ENCODE results near the gene TRAP1. TPM values are rescaled to one million over a fixed set of nuclear protein-coding genes. Genes with fewer than 3 reads are reported as not detected.

Gene TRAP1
- total RNA-seq, 1 experiment from 2014 or later: 382 TPM

DNA sequence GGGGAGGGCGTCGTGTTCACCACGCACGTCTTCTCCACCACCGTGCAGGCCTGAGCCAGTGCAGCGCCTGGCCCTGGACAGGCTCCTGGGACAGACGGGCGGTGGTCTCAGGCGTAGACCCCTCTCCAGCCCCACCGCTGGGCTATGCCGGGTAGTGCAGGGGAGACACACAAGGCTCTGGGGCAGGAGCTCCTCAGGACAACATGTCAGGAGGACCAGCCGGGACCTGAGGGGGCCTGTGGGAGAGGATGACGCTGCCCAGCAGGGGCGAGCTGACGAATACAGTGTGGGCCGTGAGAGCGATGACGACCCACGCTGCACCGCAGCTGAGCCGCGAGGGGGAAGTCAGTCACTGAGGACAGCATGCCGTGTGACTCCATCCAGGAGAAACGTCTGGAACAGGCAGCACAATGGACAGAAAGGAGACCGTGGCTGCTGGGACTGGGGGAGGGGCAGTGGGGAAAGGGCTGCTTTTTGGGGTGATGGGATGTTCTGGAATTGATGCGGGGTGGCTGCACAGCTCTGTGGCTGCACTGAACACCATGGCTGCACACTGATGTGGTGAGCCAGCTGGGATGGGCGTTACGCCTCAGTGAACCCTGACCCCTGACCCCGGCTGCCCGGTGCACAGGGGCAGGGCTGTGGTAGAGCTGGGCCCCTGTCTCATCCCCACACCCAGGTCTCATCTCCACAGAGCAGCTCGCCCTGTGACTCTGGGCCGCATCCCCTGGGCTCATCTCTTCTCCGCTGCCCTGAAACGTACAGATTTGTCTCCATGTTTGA, 42.6 kb downstream of the TRAP1 start:
- Histone ChIP-seq H3K27ac (ENCODE audit: low read length) (no peak overlapping the region), H3K9me2 (replicated peaks; ENCODE audit: low read length) (no peaks in the 10 kb centered on the region), H3K9ac (ENCODE audit: low read length) (no peak overlapping the region), H3F3A (ENCODE audit: low read length, unreplicated experiment) (no peaks in the 10 kb centered on the region), H3K4me3 (ENCODE audit: low read length) (no peak overlapping the region), H3K36me3 (ENCODE audit: low read depth, low read length) (no peaks in the 10 kb centered on the region; the same call in 1 of the 2 replicates), H3K4me2 (ENCODE audit: low read length) (no peak overlapping the region), H3K79me2 (ENCODE audit: low read length) (no peaks in the 10 kb centered on the region), H3K4me1 (ENCODE audit: insufficient read depth, low read length) (no peaks in the 10 kb centered on the region), H3K9me3 (ENCODE audit: low read length) (no peaks in the 10 kb centered on the region), H2AFZ (ENCODE audit: low read length) (no peak overlapping the region), H3K27me3 (ENCODE audit: low read length) (no peaks in the 10 kb centered on the region), H4K20me1 (ENCODE audit: low read length) (no peaks in the 10 kb centered on the region)
- CTCF ChIA-PET: no interaction called here
- no TSS peak for BruUV-seq (replicated peaks)
- DNase-seq: no peak
- TF ChIP-seq, protein P1, sequence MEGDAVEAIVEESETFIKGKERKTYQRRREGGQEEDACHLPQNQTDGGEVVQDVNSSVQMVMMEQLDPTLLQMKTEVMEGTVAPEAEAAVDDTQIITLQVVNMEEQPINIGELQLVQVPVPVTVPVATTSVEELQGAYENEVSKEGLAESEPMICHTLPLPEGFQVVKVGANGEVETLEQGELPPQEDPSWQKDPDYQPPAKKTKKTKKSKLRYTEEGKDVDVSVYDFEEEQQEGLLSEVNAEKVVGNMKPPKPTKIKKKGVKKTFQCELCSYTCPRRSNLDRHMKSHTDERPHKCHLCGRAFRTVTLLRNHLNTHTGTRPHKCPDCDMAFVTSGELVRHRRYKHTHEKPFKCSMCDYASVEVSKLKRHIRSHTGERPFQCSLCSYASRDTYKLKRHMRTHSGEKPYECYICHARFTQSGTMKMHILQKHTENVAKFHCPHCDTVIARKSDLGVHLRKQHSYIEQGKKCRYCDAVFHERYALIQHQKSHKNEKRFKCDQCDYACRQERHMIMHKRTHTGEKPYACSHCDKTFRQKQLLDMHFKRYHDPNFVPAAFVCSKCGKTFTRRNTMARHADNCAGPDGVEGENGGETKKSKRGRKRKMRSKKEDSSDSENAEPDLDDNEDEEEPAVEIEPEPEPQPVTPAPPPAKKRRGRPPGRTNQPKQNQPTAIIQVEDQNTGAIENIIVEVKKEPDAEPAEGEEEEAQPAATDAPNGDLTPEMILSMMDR (conservative IDR thresholded peaks at IDR 0.05; ENCODE audit: low read depth, low read length): no peak
- TF ChIP-seq EZH2phosphoT487 (IDR thresholded peaks at IDR 0.05; ENCODE audit: borderline replicate concordance, low read length) (no peak), EZH2 (IDR thresholded peaks at IDR 0.05; ENCODE audit: low read length, unreplicated experiment) (no peak)
- intact Hi-C loops (cut with micrococcal nuclease): no loop called here
- POLR2A ChIA-PET (ENCODE audit: unreplicated experiment): no interaction called here
- no peak for ATAC-seq

GRCh38 chr16:3673676-3674377, 43.5 kb downstream of the TRAP1 start:
- no peaks in the 10 kb centered on the region; the same call in 1 of the 2 replicates for H3K36me3 ChIP-seq (ENCODE audit: low read depth, low read length)
- no peak overlapping the region for H2AFZ ChIP-seq (ENCODE audit: low read length)
- TF ChIP-seq EZH2phosphoT487 (IDR thresholded peaks at IDR 0.05; ENCODE audit: borderline replicate concordance, low read length) (no peak), EZH2 (IDR thresholded peaks at IDR 0.05; ENCODE audit: low read length, unreplicated experiment) (no peak)
- TF ChIP-seq, protein P1 (conservative IDR thresholded peaks at IDR 0.05; ENCODE audit: low read depth, low read length): no peak
- no peak for ATAC-seq
- H3K9me3 ChIP-seq (ENCODE audit: low read length): no peaks in the 10 kb centered on the region
- H3K27me3 ChIP-seq (ENCODE audit: low read length): no peaks in the 10 kb centered on the region
- no peak overlapping the region for H3K9ac ChIP-seq (ENCODE audit: low read length)
- no peak overlapping the region for H3K4me3 ChIP-seq (ENCODE audit: low read length)
- no peak overlapping the region for H3K4me2 ChIP-seq (ENCODE audit: low read length)
- H3K9me2 ChIP-seq (replicated peaks; ENCODE audit: low read length): no peaks in the 10 kb centered on the region
- ChIA-PET POLR2A (ENCODE audit: unreplicated experiment) (no interaction called here), CTCF (no interaction called here)
- no peaks in the 10 kb centered on the region for H3K79me2 ChIP-seq (ENCODE audit: low read length)
- H3K27ac ChIP-seq (ENCODE audit: low read length): no peak overlapping the region
- H3F3A ChIP-seq (ENCODE audit: low read length, unreplicated experiment): no peaks in the 10 kb centered on the region
- no peak for DNase-seq
- no peaks in the 10 kb centered on the region for H4K20me1 ChIP-seq (ENCODE audit: low read length)
- intact Hi-C loops (cut with micrococcal nuclease): no loop called here
- no TSS peak for BruUV-seq (replicated peaks)
- no peaks in the 10 kb centered on the region for H3K4me1 ChIP-seq (ENCODE audit: insufficient read depth, low read length)

DNA sequence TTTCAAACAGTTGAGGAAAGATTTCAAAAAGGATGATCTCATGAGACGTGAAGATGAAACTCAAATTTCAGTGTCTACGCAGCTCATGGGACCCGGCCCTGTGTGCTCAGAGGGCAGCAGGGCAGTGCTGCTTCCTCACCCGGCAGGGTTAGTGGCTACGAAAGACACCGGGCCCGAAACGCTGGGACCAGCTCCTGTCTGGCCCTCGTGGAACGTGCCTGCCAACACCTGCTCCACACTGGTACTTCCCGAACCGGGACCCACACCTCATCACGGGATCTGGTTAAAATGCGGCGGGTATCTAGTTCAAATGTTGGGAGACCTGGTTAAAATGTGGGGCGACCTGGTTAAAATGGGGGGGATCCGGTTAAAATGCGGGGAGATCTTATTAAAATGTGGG, 44.1 kb downstream of the TRAP1 start:
- Histone ChIP-seq H3K4me2 (ENCODE audit: low read length) (no peak overlapping the region), H3K9ac (ENCODE audit: low read length) (no peak overlapping the region), H3K9me3 (ENCODE audit: low read length) (no peaks in the 10 kb centered on the region), H3K79me2 (ENCODE audit: low read length) (no peaks in the 10 kb centered on the region), H3K27me3 (ENCODE audit: low read length) (no peaks in the 10 kb centered on the region), H3K27ac (ENCODE audit: low read length) (no peak overlapping the region), H3F3A (ENCODE audit: low read length, unreplicated experiment) (no peaks in the 10 kb centered on the region), H3K4me3 (ENCODE audit: low read length) (no peak overlapping the region), H4K20me1 (ENCODE audit: low read length) (no peaks in the 10 kb centered on the region), H3K9me2 (replicated peaks; ENCODE audit: low read length) (no peaks in the 10 kb centered on the region), H3K36me3 (ENCODE audit: low read depth, low read length) (peaks cover 5% of the 10 kb centered on the region; the same call in 1 of the 2 replicates), H2AFZ (ENCODE audit: low read length) (no peak overlapping the region), H3K4me1 (ENCODE audit: insufficient read depth, low read length) (no peaks in the 10 kb centered on the region)
- no peak for ATAC-seq
- no TSS peak for BruUV-seq (replicated peaks)
- intact Hi-C loops (cut with micrococcal nuclease): no loop called here
- ChIA-PET CTCF (no interaction called here), POLR2A (ENCODE audit: unreplicated experiment) (no interaction called here)
- no peak for DNase-seq
- TF ChIP-seq EZH2 (IDR thresholded peaks at IDR 0.05; ENCODE audit: low read length, unreplicated experiment) (no peak), EZH2phosphoT487 (IDR thresholded peaks at IDR 0.05; ENCODE audit: borderline replicate concordance, low read length) (no peak)
- TF ChIP-seq, protein P1 (conservative IDR thresholded peaks at IDR 0.05; ENCODE audit: low read depth, low read length): no peak

Data from PC-3 (cell line).